AG20443 (cell line): ENCODE results near the gene RNF152.
"Not testable (repeated sequence)": the region's sequence is repeated elsewhere in the genome, so short reads cannot be mapped to it uniquely, and the experiment has no call there.

Source experiments
- DNase-seq: peaks from one replicate; pipeline ENCODE4 v3.0.0; 2012; ENCODE audit warnings: low spot score, mixed read lengths

The RNF152 gene

GRCh38 chr18:61821748-61822147 is 71.1 kb downstream of the RNF152 start:
- DNase-seq = no peak

- DNase-seq = no peak
Measured at GRCh38 chr18:61820882-61821281, 71.9 kb downstream of the RNF152 start.

GRCh38 chr18:61817086-61817485 is 75.7 kb downstream of the RNF152 start:
- DNase-seq = peak; percentile 18

- DNase-seq = no peak
Measured at GRCh38 chr18:61815885-61816470, 76.8 kb downstream of the RNF152 start.

DNA sequence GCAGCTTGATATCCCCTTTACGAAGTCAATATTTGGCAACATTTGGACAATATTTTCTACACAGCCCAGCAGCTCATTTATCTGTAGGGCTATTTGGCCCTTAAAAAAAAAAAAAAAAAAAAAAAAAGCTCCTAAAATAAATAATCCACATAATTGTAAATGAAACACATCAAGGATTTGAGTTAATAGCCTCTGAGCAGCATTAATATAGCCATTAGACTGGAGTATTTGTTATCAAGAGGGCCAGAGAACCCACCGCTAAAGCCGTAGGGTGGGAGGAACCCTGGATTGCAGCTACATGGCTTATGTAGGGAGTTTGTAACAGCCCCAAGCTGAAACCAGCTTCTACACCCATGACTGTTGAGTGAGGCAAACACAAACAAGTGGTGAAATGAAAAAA is 84.5 kb downstream of the RNF152 start:
- no peak for DNase-seq

GRCh38 chr18:61803393-61803792 is 89.4 kb downstream of the RNF152 start:
- no peak for DNase-seq

- DNase-seq = no peak
Measured at GRCh38 chr18:61797696-61798590, 94.9 kb downstream of the RNF152 start.

DNA sequence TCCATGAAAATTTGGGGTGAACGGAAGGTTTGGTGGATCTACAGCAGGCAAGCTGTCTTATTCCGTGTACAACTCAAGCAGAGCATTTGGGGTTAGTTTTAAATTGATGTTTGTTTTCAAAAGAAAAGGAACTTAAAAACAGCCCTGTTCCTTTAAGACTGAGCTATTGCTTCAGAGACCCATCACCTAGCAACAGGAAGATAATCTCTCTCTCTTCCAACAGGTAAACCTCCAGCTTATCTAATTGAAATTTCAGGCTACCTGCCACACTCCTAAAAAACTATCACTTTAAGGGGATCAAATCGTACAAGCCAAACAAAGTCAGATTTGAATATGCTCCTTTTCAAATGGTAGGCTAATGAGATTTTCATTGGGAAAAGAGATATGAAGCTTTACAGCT is 101.8 kb downstream of the RNF152 start:
- no peak for DNase-seq

DNA sequence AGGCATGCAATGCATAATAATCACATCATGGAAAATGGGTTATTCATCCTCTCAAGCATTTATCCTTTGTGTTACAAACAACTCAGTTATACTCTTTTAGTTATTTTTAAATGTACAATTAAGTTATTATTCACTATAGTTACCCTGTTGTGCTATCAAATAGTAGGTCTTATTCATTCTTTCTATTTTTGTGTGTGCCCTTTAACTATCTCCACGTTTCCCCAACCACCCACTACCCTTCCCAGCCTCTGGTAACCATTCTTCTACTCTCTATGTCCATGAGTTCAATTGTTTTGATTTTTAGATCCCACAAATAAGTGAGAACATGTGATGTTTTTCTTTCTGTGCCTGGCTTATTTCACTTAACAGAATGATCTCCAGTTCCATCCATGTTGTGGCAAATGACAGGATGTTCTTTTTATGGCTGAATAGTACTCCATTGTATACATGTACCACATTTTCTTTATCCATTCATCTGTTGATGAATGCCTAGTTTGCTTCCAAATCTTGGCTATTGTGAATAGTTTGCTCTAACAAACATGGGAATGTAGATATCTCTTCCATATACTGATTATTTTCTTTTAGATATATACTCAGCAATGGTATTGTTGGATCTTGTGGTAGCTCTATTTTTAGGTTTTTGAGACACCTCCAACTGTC is 105.7 kb downstream of the RNF152 start:
- DNase-seq = not testable (repeated sequence)

- DNase-seq = no peak
Measured at GRCh38 chr18:61785588-61785987, 107.2 kb downstream of the RNF152 start.

- no peak for DNase-seq
Measured at GRCh38 chr18:61784834-61785233, 108.0 kb downstream of the RNF152 start.

DNA sequence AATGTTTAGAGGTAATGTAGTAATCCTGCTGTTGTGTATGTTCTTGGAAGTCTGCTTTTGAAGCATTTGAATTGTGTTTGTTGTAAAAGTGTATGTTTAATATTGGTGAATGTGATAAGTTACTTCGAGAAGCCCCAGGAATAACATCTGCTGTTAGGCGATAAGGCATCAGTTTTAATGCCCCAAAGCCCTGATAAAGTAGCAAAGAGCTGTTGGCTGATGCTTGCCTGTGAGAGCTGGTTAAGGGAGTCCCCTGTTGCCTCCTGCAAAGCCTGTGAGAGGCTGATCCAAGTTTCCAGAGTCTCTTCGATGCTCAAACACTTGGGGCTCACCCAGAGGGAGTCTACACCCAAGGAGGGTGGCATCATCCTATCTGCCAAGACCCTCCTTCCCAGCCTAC is 110.3 kb downstream of the RNF152 start:
- no peak for DNase-seq

GRCh38 chr18:61776201-61776600 is 116.6 kb downstream of the RNF152 start:
- not testable (repeated sequence) for DNase-seq

GRCh38 chr18:61774846-61775245 is 118.0 kb downstream of the RNF152 start:
- no peak for DNase-seq

GRCh38 chr18:61772293-61772848 is 120.4 kb downstream of the RNF152 start:
- DNase-seq = no peak

- no peak for DNase-seq
Measured at GRCh38 chr18:61771861-61772260, 120.9 kb downstream of the RNF152 start.

GRCh38 chr18:61770279-61770678 is 122.5 kb downstream of the RNF152 start:
- DNase-seq = peak; percentile 18

DNA sequence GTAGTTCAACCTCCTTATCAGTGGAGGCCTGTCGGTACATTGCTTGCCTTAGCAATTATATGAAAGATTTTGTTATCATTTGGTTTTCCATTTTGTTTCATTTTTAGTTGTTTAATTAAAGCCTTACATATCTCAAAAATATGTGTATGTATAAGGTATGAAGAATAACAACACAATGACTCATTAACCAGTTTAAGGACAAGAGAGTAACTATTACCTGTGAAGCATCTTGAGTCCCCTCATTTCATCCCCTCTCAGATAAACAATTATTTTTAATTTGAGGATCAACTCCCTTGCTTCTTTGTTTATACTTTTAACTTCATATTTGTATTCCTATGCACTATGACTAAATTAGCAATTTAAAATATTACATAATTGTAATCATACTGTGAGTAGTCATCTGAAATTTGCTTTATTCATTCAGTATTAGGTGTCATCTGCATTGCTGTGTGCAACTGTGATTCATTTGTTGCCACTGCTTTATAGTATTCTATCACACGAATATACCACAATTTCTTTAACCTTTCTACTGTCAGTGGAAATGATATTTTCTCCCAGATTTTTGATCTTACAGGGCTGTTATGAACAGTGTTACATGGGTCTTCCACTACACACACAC is 126.4 kb downstream of the RNF152 start:
- no peak for DNase-seq

- peak; percentile 64 for DNase-seq
Measured at GRCh38 chr18:61765097-61765496, 127.7 kb downstream of the RNF152 start.

DNA sequence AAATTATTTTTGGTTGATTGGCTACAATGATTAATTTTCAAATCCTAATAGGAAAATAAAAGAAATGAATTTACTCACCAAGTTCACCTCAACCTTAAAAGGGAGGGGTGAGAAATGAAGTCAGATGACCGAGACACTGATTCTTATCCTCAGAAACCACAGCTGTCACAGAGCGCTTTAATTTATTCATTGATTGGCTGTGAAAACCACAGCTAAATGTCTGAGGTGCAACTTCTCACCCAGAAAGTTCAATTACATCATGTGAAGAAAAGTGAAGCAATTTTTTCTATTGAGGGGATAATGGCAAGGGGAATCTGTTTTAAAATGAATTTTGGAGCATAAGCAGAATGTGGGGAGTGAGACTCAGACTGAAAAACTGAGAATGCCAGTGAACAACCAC is 128.4 kb downstream of the RNF152 start:
- DNase-seq = no peak

GRCh38 chr18:61761875-61762274 is 130.9 kb downstream of the RNF152 start:
- no peak for DNase-seq
